CD4-positive, alpha-beta T cell treated with Interleukin-15 for 1 hour (primary cell): ENCODE data around the gene SMIM43.
"Not testable (repeated sequence)": the region's sequence is repeated elsewhere in the genome, so short reads cannot be mapped to it uniquely, and the experiment has no call there.

Source experiments
- DNase-seq: peaks from one replicate; pipeline ENCODE4 v3.0.0-alpha.2; 2020

Gene SMIM43

DNA sequence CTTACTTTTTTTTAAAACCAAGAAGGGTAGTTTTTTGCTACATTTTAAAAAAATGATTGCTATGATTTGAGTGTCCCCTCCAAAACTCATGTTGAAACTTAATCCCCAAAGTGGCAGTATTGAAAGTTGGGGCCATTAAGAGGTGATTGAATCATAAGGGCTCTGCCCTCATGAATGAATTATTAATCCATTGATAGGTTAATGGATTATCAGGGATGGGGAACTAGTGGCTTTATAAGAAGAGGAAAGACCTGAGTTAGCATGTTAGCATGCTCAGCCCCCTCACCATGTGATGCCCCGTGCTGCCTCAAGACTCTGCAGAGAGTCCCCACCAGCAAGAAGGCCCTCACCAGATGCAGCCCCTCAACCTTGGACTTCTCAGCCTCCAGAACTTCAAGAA, 31.0 kb downstream of the SMIM43 start:
- DNase-seq = no peak

DNA sequence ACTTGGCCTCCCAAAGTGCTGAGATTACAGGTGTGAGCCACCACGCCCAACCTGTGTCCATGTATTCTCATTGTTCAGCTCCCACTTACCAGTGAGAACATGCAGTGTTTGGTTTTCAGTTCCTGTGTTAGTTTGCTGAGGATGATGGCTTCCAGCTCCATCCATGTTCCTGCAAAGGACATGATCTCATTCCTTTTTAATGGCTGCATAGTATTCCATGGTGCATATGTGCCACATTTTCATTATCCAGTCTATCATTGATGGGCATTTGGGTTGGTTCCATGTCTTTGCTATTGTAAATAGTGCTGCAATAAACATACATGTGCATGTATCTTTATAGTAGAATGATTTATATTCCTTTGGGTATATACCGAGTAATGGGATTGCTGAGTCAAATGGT, 35.2 kb downstream of the SMIM43 start:
- DNase-seq = not testable (repeated sequence)

DNA sequence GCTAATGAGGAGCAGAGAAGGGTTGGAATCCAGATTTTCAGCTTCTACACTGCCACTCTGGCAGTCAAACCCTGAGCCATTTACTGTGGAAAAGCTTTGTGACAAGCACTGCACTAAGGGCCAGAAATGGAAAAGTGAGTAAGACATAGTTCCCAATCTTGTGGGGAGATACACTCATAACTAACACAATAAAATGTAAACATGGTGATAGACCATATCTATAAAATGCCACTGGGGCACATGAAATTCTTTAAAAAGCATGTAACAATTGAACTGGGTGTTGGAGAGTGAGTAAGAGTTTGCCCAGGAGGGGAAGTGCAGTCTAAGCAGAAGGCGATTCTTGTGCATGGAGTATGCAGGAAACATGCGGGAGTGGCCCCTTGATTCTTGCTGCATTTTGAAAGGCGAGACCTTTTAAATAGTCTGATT, 36.2 kb downstream of the SMIM43 start:
- DNase-seq = no peak

DNA sequence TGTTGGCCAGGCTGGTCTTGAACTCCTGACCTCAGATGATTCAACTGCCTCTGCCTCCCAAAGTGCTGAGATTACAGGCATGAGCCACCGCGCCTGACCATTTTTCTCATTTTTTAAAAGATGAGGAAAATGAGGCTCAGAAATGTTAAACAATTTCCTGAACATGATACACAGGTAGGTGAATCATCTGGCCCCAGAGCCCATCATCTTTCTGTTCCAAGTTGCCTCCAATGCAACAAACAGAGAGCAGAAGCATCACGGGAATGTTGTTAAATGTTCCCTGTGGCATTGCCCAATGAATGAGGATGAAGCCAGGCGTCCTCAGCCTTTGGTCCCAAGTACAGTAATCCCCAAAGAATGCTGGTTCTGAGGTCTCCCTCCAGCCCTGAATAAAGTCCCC, 36.9 kb downstream of the SMIM43 start:
- no peak for DNase-seq

DNA sequence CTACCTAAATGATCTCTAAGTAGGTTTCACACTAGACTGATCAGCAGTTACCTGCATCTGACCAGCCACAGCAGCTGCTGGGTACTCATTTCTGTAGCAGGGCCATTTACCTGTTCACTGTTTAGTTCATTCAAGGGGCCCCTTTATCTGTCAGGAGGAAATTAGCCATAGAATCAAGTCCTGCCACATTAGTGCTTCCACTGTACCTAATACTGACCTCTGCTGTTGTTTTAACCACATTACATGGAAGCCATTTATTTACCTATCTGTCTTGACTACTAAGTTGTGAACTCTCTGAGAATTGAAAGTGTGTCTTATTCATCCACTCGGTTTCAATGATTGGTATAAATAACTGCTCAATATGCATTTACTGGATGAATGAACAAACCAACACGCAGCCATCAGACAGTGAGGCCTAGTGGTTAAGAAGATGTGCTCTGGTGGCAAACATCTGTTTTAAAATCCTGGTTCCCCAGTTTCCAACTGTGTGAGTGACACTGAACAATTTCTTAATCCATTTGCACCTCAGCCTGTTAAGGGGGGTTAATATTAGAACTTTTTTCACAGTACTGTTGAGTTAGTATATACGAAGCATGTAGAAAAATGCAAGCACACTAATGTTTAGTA, 38.2 kb downstream of the SMIM43 start:
- no peak for DNase-seq

DNA sequence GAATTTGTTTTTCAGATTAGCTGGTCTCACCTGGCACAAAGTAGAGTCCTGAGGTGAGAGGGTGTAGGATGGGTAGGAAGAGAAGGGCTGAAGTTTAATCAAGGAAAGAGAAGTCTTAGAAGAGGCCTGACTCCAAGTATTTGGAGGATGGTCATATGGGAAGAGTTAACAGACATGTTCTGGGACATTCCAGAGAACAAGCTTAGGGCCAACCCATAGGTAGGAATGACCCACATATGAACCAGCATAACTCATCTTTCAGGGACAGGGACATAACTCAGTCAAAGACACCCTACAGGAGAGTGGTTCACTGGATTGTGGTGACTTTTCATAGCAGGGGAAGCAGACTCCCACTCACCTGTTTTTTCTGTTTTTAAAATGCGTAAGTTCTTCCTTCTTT, 40.3 kb downstream of the SMIM43 start:
- no peak for DNase-seq

DNA sequence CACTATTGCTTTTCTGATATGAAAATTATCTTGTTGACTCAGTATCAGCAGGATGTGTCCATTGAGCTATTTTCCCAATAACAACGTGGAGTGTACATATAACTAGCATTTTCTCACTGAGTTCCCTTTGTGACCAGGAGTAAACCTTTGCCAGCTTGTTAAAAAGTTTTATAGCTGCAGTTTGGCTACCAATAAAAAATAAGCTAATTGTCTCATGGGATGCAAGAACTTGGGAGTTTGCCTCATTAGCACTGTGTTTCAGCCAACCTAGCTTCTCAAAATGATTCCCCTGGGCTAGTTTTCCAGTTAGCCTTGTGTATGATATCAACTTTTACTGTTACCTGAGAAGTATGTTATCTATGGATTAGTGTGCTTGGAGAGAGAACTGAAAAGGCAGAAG, 43.3 kb downstream of the SMIM43 start:
- no peak for DNase-seq

DNA sequence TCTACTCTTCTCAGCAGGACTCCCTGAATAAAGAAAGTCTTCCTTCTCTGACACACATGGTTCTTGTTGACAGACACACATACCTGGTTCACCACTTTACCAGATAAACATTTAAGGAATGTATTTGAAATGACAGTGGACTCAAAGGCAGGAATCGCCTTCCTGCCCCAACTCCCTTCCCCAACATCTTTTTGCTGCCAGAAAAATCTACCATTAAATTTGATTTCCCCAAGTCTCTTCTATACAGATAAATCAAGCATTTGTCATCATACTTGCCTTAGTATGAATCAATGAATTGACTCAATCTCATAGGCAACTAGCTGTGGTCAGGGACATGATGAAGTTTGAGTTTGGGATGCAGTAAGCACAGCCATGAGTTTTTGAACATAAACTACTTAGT, 44.9 kb downstream of the SMIM43 start:
- DNase-seq = no peak

DNA sequence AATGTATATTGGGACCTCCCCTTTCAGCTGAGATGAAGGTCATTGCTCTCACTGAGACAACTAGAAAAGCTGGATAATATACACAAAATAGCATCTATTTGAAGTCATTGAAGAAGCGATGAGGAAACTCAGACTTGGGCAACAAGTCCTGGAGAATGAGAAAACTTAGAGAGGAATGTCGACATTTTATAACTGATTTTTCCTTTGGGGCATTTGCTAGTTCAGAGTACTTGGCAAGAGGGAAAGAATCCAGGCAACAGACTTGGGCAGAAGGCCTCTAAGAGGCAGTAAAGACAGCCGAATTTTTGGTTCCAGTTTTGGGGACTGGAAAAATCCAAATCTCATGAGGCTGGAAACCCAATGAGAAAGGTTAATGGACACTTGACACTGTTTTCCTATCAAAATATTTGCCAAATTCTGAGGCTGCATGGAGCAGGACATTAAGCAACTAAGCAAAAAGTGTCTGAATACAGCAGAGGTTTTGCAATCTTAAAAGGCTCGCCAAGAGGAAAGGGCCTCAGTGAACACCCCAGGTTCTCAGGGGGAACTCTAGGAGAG, 47.2 kb downstream of the SMIM43 start:
- no peak for DNase-seq

DNA sequence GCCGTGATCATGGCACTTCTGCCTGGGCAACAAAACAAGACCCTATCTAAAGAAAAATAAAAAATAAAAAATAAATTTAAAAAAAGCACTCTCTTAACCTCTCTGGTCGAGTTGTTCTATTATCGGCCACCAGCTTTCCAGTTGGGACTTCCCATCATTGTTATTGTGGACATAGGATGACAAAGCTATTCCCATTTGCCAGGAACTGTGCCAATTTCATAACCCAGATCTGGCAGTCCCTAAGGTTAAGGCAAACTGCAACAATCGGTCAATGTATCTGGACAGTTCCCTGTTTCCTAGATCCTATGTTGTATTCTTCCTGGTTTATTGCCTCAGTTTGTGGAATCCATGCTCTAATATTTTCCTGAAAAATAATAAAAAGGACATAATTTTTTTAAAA, 50.4 kb downstream of the SMIM43 start:
- DNase-seq = no peak

DNA sequence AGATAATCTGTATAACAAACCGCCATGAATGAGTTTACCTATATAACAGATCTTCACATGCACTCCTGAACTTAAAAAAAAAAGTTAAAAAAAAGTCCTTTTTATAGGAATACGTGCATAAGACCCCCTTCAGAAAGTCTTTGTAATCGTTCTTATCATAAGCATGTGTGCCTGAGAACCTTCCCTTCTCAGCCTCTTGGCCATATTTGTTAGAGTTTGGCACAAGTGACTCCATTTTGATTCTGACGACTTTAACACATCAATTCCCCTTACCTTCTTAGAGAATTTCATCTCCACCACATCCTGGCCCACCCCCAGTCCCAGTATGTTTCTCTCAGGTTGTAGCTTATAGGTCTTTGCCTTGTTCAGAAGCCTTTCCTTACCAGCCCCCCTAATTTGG, 52.2 kb downstream of the SMIM43 start:
- DNase-seq = no peak

DNA sequence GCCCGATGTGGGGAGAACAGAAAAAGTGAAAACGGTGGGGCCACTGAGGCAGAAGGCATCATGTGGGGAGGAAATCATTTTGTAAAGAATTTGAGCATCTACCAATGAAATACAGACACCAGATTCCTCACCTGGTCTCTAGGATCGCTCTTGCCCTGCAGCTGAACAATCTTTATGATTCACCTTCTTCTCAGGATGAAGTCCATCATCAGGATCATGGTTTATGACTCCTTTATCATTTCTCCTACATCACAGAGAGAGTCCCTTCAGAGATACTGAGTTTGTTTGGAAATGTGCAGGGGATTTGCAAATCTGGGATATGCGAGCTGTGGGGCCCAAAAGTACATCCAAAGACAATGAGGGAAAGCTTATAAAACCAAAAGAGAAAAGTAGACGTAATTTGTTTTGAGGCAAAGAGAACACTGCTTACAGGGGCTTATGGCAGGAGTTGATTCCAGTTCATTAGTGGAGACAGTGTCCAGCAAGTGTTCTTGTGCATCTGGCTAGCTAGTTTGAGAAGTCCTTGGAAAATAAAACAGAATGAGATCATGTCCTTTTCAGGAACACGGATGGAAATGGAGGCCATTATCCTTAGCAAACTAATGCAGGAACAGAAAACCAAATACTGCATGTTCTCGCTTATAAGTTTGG, 52.8 kb downstream of the SMIM43 start:
- no peak for DNase-seq

DNA sequence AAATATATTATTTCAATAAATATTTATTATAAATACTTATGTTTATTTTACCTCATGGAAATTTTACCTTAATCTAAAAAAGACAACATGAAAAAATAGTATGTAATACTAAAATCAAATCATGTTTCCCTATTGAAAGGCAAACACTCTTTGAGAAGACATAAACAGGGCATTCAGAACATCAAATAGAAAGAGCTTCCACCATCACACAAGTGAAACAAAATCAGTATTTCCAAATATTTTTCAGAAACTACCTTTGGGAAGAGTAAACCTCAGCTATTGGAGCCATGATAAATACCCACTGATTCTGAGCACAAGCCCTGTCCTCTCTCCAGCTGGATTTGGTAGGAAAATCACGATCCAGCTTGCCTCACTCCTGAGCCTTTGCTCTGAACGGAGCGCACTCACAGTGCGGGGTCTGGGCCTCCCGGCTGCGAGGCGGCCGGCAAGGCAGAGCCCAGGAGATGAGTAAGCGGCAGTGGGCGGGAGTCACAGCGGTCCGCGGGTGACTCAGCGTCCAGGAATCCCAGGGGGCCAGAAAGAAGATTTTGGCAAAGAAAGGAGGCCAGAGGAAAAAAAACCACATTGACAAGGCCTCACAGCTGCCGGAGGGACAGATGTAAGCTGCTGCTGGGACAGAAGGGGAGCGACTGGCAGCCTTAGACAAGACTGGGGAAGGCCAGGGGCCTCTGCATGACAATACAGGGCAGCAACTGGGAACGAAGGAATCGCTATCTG, 53.5 kb downstream of the SMIM43 start:
- peak; percentile 47 for DNase-seq

DNA sequence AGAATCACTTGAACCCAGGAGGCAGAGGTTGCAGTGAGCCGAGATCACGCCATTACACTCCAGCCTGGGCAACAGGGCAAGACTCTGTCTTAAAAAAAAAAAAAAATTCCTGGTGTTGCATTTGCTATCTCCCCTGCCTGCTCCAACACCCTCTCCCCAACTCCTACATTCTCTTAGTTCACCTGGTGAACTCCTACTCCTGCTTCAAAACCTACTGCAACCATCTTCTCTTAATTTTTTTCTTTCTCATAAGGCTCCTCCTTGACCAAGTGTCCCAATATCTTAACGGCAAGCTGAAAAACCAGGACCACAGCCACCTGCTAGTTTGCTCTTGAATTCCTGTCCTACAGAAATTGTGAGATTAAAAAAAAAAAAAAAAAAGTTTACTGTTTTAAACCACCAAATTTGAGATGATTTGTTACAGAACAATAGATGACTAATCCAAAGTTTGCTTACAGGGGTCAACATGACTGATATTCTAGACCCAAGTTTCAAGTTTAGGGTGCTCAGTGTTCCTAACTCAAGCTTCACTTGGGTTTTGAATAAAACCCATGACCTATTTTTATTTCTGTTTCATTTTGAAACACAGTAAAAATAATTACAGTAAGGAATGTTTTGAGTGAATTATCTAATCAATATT, 55.1 kb downstream of the SMIM43 start:
- no peak for DNase-seq
